ENCODE data around the gene HSPA12A. TPM values are rescaled to one million over a fixed set of nuclear protein-coding genes. Genes with fewer than 3 reads are reported as not detected.

Gene HSPA12A
- 0.05 TPM in 1 of 2 replicates, not detected in the other for total RNA-seq

GRCh38 chr10:116742367-116743265 is at the start of gene HSPA12A:
HSPA12A (minus strand) TSS chr10:116742566; CDS start chr10:116742469, 97 bp downstream.
- Mint-ChIP-seq H3K27ac (no peak within 1 kb of the TSS), H3K27me3 (peaks cover 62% of the 10 kb centered on the region), H3K9me3 (no peaks in the 10 kb centered on the region), H3K4me3 (peak within 1 kb of the TSS; percentile 53), H3K4me1 (no peaks in the 10 kb centered on the region), H3K36me3 (ENCODE audit: low read depth) (no peaks in the 10 kb centered on the region)
- peak; percentile 87 for DNase-seq
- intact Hi-C loops (cut with micrococcal nuclease), result loop anchor here (2.0 kb wide), 1 partner anchor 46 kb away; no protein-coding TSS in a partner anchor

GRCh38 chr10:116791241-116791640 is 48.9 kb upstream of the HSPA12A start:
- Mint-ChIP-seq H3K36me3 (ENCODE audit: low read depth) (no peaks in the 10 kb centered on the region), H3K27me3 (peaks cover 7% of the 10 kb centered on the region), H3K4me3 (no peak overlapping the region), H3K9me3 (no peaks in the 10 kb centered on the region), H3K4me1 (peaks cover 12% of the 10 kb centered on the region), H3K27ac (no peak overlapping the region)
- intact Hi-C loops (cut with micrococcal nuclease), result no loop called here
- no peak for DNase-seq

- intact Hi-C loops (cut with micrococcal nuclease), result loop anchor here (1.0 to 2.0 kb wide), 3 partner anchors 45 to 389 kb away; partner anchors contain the start of gene HSPA12A
- Mint-ChIP-seq H3K27me3 (peaks cover 5% of the 10 kb centered on the region), H3K4me3 (peak overlapping the region; percentile 59), H3K36me3 (ENCODE audit: low read depth) (no peaks in the 10 kb centered on the region), H3K27ac (peak overlapping the region; percentile 48), H3K9me3 (no peaks in the 10 kb centered on the region), H3K4me1 (peaks cover 12% of the 10 kb centered on the region)
- peak; percentile 93 for DNase-seq
Measured at GRCh38 chr10:116787893-116788665, 45.7 kb upstream of the HSPA12A start.

GRCh38 chr10:116787053-116787659 is 44.8 kb upstream of the HSPA12A start:
- H3K4me3 Mint-ChIP-seq, result peak overlapping the region; percentile 59
- H3K36me3 Mint-ChIP-seq (ENCODE audit: low read depth), result no peaks in the 10 kb centered on the region
- H3K27ac Mint-ChIP-seq, result peak overlapping the region; percentile 48
- H3K4me1 Mint-ChIP-seq, result peaks cover 12% of the 10 kb centered on the region
- no peak for DNase-seq
- peaks cover 5% of the 10 kb centered on the region for H3K27me3 Mint-ChIP-seq
- H3K9me3 Mint-ChIP-seq, result no peaks in the 10 kb centered on the region
- intact Hi-C loops (cut with micrococcal nuclease), result no loop called here

GRCh38 chr10:116785867-116786266 is 43.5 kb upstream of the HSPA12A start:
- no peaks in the 10 kb centered on the region for H3K9me3 Mint-ChIP-seq
- intact Hi-C loops (cut with micrococcal nuclease), result no loop called here
- no peak overlapping the region for H3K4me3 Mint-ChIP-seq
- no peak for DNase-seq
- H3K4me1 Mint-ChIP-seq, result peaks cover 12% of the 10 kb centered on the region
- H3K36me3 Mint-ChIP-seq (ENCODE audit: low read depth), result no peaks in the 10 kb centered on the region
- peaks cover 5% of the 10 kb centered on the region for H3K27me3 Mint-ChIP-seq
- no peak overlapping the region for H3K27ac Mint-ChIP-seq

GRCh38 chr10:116785282-116785681 is 42.9 kb upstream of the HSPA12A start:
- Mint-ChIP-seq H3K9me3 (no peaks in the 10 kb centered on the region), H3K27me3 (peaks cover 3% of the 10 kb centered on the region), H3K4me1 (peaks cover 12% of the 10 kb centered on the region), H3K36me3 (ENCODE audit: low read depth) (no peaks in the 10 kb centered on the region), H3K4me3 (no peak overlapping the region), H3K27ac (no peak overlapping the region)
- intact Hi-C loops (cut with micrococcal nuclease), result no loop called here
- no peak for DNase-seq

GRCh38 chr10:116784651-116785050 is 42.3 kb upstream of the HSPA12A start:
- Mint-ChIP-seq H3K27me3 (peaks cover 3% of the 10 kb centered on the region), H3K36me3 (ENCODE audit: low read depth) (no peaks in the 10 kb centered on the region), H3K4me1 (peaks cover 12% of the 10 kb centered on the region), H3K9me3 (no peaks in the 10 kb centered on the region), H3K27ac (no peak overlapping the region), H3K4me3 (no peak overlapping the region)
- DNase-seq, result no peak
- intact Hi-C loops (cut with micrococcal nuclease), result no loop called here

GRCh38 chr10:116784035-116784434 is 41.7 kb upstream of the HSPA12A start:
- H3K4me3 Mint-ChIP-seq, result no peak overlapping the region
- H3K27ac Mint-ChIP-seq, result no peak overlapping the region
- no peaks in the 10 kb centered on the region for H3K36me3 Mint-ChIP-seq (ENCODE audit: low read depth)
- intact Hi-C loops (cut with micrococcal nuclease), result no loop called here
- DNase-seq, result no peak
- peaks cover 3% of the 10 kb centered on the region for H3K27me3 Mint-ChIP-seq
- peaks cover 12% of the 10 kb centered on the region for H3K4me1 Mint-ChIP-seq
- no peaks in the 10 kb centered on the region for H3K9me3 Mint-ChIP-seq

GRCh38 chr10:116783011-116783655 is 40.8 kb upstream of the HSPA12A start:
- H3K4me1 Mint-ChIP-seq, result peaks cover 12% of the 10 kb centered on the region
- no peak overlapping the region for H3K27ac Mint-ChIP-seq
- no peak overlapping the region for H3K4me3 Mint-ChIP-seq

GRCh38 chr10:116781370-116781884 is 39.1 kb upstream of the HSPA12A start:
- no peak for DNase-seq
- Mint-ChIP-seq H3K27me3 (no peaks in the 10 kb centered on the region), H3K27ac (no peak overlapping the region), H3K4me1 (no peaks in the 10 kb centered on the region), H3K4me3 (no peak overlapping the region), H3K9me3 (no peaks in the 10 kb centered on the region), H3K36me3 (ENCODE audit: low read depth) (no peaks in the 10 kb centered on the region)
- intact Hi-C loops (cut with micrococcal nuclease), result no loop called here

More at GRCh38 chr10:116783011-116783655, 40.8 kb upstream of the HSPA12A start:
- no peaks in the 10 kb centered on the region for H3K36me3 Mint-ChIP-seq (ENCODE audit: low read depth)
- peaks cover 3% of the 10 kb centered on the region for H3K27me3 Mint-ChIP-seq
- DNase-seq, result no peak
- H3K9me3 Mint-ChIP-seq, result no peaks in the 10 kb centered on the region
- intact Hi-C loops (cut with micrococcal nuclease), result no loop called here

GRCh38 chr10:116780691-116781205 is 38.4 kb upstream of the HSPA12A start:
- no peak for DNase-seq
- Mint-ChIP-seq H3K27me3 (no peaks in the 10 kb centered on the region), H3K27ac (no peak overlapping the region), H3K4me1 (no peaks in the 10 kb centered on the region), H3K4me3 (no peak overlapping the region), H3K36me3 (ENCODE audit: low read depth) (no peaks in the 10 kb centered on the region), H3K9me3 (no peaks in the 10 kb centered on the region)
- intact Hi-C loops (cut with micrococcal nuclease), result no loop called here

- H3K4me3 Mint-ChIP-seq, result no peak overlapping the region
- no peaks in the 10 kb centered on the region for H3K4me1 Mint-ChIP-seq
- H3K27ac Mint-ChIP-seq, result no peak overlapping the region
- H3K9me3 Mint-ChIP-seq, result no peaks in the 10 kb centered on the region
- H3K36me3 Mint-ChIP-seq (ENCODE audit: low read depth), result no peaks in the 10 kb centered on the region
- intact Hi-C loops (cut with micrococcal nuclease), result no loop called here
- H3K27me3 Mint-ChIP-seq, result no peaks in the 10 kb centered on the region
- DNase-seq, result no peak
Measured at GRCh38 chr10:116779076-116779687, 36.8 kb upstream of the HSPA12A start.

GRCh38 chr10:116777006-116777405 is 34.6 kb upstream of the HSPA12A start:
- intact Hi-C loops (cut with micrococcal nuclease), result no loop called here
- Mint-ChIP-seq H3K4me3 (no peak overlapping the region), H3K27me3 (no peaks in the 10 kb centered on the region), H3K27ac (no peak overlapping the region), H3K4me1 (no peaks in the 10 kb centered on the region), H3K36me3 (ENCODE audit: low read depth) (no peaks in the 10 kb centered on the region), H3K9me3 (no peaks in the 10 kb centered on the region)
- DNase-seq, result no peak
